Measurements from ENCODE around the gene GGA3.

- TF ChIP-seq CTCF (optimal IDR thresholded peaks at IDR 0.05 in 1 of 3, IDR thresholded peaks at IDR 0.05 in 1 of 3, conservative IDR thresholded peaks at IDR 0.05 in 1 of 3; ENCODE audit: extremely low read depth in 1 of 3, insufficient read depth in 2 of 3, low read length in 3 of 3): no peak
- no peak for TF ChIP-seq EZH2 (IDR thresholded peaks at IDR 0.05; ENCODE audit: low read length)
Measured at GRCh38 chr17:75267153-75267410, 5.7 kb upstream of the GGA3 start.
